Liver (tissue), 9 donors: Measurements from ENCODE around the gene TBC1D4. TPM values are rescaled to one million over a fixed set of nuclear protein-coding genes. Genes with fewer than 3 reads are reported as not detected.

Experiments used
- DNase-seq: peaks from one replicate; pipeline ENCODE4 v3.0.0-alpha.2; 2017; ENCODE audit warnings: low spot score
- H3K27ac ChIP-seq, 2 donors: one replicate each; pipeline ENCODE4 v1.7.0; 2013; ENCODE audit warnings: inconsistent platforms in 2 of 2, low read length in 2 of 2, control low read depth in 1 of 2, low read depth in 1 of 2, mild to moderate bottlenecking in 1 of 2
- H3K27me3 ChIP-seq, 4 donors: one replicate each; pipeline versions ENCODE4 v1.6.1 to v1.7.0; 2013; ENCODE audit warnings: low read length in 3 of 4, inconsistent platforms in 1 of 4, mild to moderate bottlenecking in 1 of 4, moderate library complexity in 1 of 4; ENCODE audit not compliant: control insufficient read depth in 4 of 4, insufficient read depth in 4 of 4
- H3K36me3 ChIP-seq, 4 donors: one replicate each; pipeline versions ENCODE4 v1.6.1 to v1.7.0; 2013; ENCODE audit warnings: low read length in 3 of 4, mild to moderate bottlenecking in 3 of 4, low read depth in 1 of 4, moderate library complexity in 1 of 4; ENCODE audit not compliant: control insufficient read depth in 4 of 4, insufficient read depth in 3 of 4
- H3K4me1 ChIP-seq, 4 donors: one replicate each; pipeline versions ENCODE4 v1.6.1 to v1.7.0; 2013; ENCODE audit warnings: low read length in 3 of 4, mild to moderate bottlenecking in 3 of 4, moderate library complexity in 1 of 4; ENCODE audit not compliant: control insufficient read depth in 4 of 4, insufficient read depth in 4 of 4
- H3K4me3 ChIP-seq, 3 donors: one replicate each; pipeline versions ENCODE4 v1.6.1 to v1.7.0; 2013; ENCODE audit warnings: low read length in 3 of 3, control low read depth in 1 of 3, low read depth in 1 of 3, mild to moderate bottlenecking in 1 of 3
- H3K9ac ChIP-seq, 2 donors: one replicate each; pipeline ENCODE4 v1.7.0; 2013; ENCODE audit warnings: low read length in 2 of 2, mild to moderate bottlenecking in 2 of 2, moderate library complexity in 2 of 2, control low read depth in 1 of 2, low read depth in 1 of 2
- H3K9me3 ChIP-seq, 4 donors: one replicate each; pipeline versions ENCODE4 v1.6.1 to v1.7.0; 2013; ENCODE audit warnings: low read length in 3 of 4; ENCODE audit not compliant: control insufficient read depth in 4 of 4
- EGR1 ChIP-seq, 2 donors: IDR thresholded peaks; 2 replicates each; pipeline ENCODE4 v1.6.1; 2016 to 2018; ENCODE audit warnings: antibody characterized with exemption in 2 of 2, low read depth in 2 of 2
- FOXA1 ChIP-seq: IDR thresholded peaks from 2 replicates; pipeline ENCODE4 v1.6.1; 2016; ENCODE audit warnings: antibody characterized with exemption
- FOXA2 ChIP-seq: IDR thresholded peaks from 2 replicates; pipeline ENCODE4 v1.6.1; 2016; ENCODE audit warnings: antibody characterized with exemption
- HNF4A ChIP-seq, 2 donors: conservative IDR thresholded peaks; 2 replicates each; pipeline ENCODE4 v1.6.1; 2016; ENCODE audit warnings: antibody characterized with exemption in 2 of 2, mild to moderate bottlenecking in 2 of 2
- HNF4G ChIP-seq: IDR thresholded peaks from 2 replicates; pipeline ENCODE4 v1.6.1; 2016; ENCODE audit warnings: antibody characterized with exemption
- JUND ChIP-seq, 2 donors: IDR thresholded peaks; 2 replicates each; pipeline ENCODE4 v1.6.1; 2016; ENCODE audit warnings: antibody characterized with exemption in 2 of 2
- NR2F2 ChIP-seq: IDR thresholded peaks from 2 replicates; pipeline ENCODE4 v1.6.1; 2016; ENCODE audit warnings: antibody characterized with exemption
- RAD21 ChIP-seq, 2 donors: IDR thresholded peaks; 2 replicates each; pipeline ENCODE4 v1.6.1; 2016; ENCODE audit warnings: antibody characterized with exemption in 2 of 2, mild to moderate bottlenecking in 2 of 2
- RXRA ChIP-seq, 2 donors: IDR thresholded peaks; 2 replicates each; pipeline ENCODE4 v1.6.1; 2017 to 2018; ENCODE audit warnings: antibody characterized with exemption in 2 of 2, mild to moderate bottlenecking in 1 of 2
- SP1 ChIP-seq: IDR thresholded peaks from 2 replicates; pipeline ENCODE4 v1.6.1; 2018; ENCODE audit warnings: antibody characterized with exemption, mild to moderate bottlenecking
- TAF1 ChIP-seq: conservative IDR thresholded peaks from 2 replicates; pipeline ENCODE4 v1.6.1; 2016; ENCODE audit warnings: antibody characterized with exemption, mild to moderate bottlenecking
- YY1 ChIP-seq: IDR thresholded peaks from 2 replicates; pipeline ENCODE4 v1.6.1; 2016; ENCODE audit warnings: antibody characterized with exemption, mild to moderate bottlenecking
- WGBS: extraction: QIAGEN DNeasy Blood & Tissue Kit; methylation state at CpG from one replicate; pipeline ENCODE4 v1.1.7; 2013; 5-methylcytosine and 5-hydroxymethylcytosine counted together
- polyA plus RNA-seq, 2 donors: library from polyadenylated mRNA; stranded (reverse) in 1 of 2; unstranded in 1 of 2; fragments of 200-250 nt in 1 of 2; fragments of >200 nt in 1 of 2; fragmentation: Nextera tagmentation in 1 of 2; extraction: Ambion mirVana in 1 of 2; gene quantifications; one replicate each; pipeline versions ENCODE4 v1.2.1 to v1.2.3, GENCODE V29; 2013 to 2015
- total RNA-seq, 2 donors: library from RNA; depleted of rRNA; stranded (reverse); fragments of >200 nt; gene quantifications; one replicate each; pipeline ENCODE4 v1.2.3, GENCODE V29; 2014
- TF ChIP-seq, protein P1 (sequence below): IDR thresholded peaks from 2 replicates; pipeline ENCODE4 v1.6.1; 2016; ENCODE audit warnings: antibody characterized with exemption, mild to moderate bottlenecking
- TF ChIP-seq, protein P2 (sequence below): IDR thresholded peaks from 2 replicates; pipeline ENCODE4 v1.6.1; 2016; ENCODE audit warnings: antibody characterized with exemption
- TF ChIP-seq, protein P3 (sequence below): IDR thresholded peaks from 2 replicates; pipeline ENCODE4 v1.6.1; 2016; ENCODE audit warnings: antibody characterized with exemption
- TF ChIP-seq, protein P4 (sequence below): fragments of 150-350 bp; IDR thresholded peaks from 2 replicates; pipeline ENCODE4 v1.5.1; 2017; ENCODE audit warnings: improper control_type of control experiment, low read depth, low read length; ENCODE audit not compliant: missing input control
- TF ChIP-seq, protein P5 (sequence below): IDR thresholded peaks from 2 replicates; pipeline ENCODE4 v1.6.1; 2016; ENCODE audit warnings: antibody characterized with exemption
- donor health status: healthy.
- donor health status: healthy.
- donor health status: healthy.
- donor health status: healthy.
- donor health status: healthy.

The TBC1D4 gene
- total and polyA plus RNA-seq, 4 donors, result 2.3 to 11.1 (median 6.5) TPM

DNA sequence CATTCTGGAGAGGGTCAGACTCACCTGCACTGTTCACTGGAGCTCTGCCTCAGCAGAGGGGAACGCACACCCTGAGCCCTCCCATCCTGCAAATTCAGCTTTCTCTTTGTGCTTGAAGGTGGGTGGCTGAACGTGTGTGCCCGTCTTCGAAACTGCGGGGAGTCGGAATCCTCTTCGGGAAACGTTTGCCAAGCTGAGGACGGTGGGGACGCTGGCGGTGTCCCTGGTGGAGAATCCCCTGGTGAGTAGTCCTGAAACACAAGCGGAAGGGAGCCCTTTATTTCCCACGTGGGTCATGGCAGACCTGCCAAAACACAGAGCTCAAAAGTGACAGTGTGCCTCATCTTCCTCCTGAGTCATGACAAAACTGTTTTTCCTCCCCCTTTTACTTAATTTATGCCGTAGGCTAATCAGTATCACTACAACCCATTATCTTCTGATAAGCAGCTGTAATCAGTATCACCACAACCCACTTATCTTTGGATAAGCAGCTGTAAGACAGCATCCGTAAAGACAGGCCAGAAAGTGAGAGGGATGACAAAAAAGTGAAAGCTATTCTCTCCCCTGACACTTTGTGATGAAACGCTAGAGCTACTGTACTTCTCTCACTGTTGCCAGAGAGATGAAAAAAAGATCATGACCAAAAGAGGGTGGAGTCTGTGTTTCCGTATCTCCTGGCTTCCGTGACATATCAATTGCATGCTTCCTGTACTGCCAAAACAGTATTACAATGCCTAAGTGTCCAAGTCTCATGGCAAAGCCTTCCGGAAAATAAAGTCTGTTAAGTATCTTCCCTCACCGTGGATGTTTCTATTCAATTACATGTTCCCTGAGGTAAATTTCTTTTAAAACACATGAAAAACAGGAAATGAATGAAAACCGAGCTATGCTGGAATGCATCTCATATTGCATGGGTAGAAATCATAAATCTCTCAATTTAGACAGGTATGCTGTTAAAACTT lies 155.5 kb downstream of the TBC1D4 start:
- TF ChIP-seq, protein P1, sequence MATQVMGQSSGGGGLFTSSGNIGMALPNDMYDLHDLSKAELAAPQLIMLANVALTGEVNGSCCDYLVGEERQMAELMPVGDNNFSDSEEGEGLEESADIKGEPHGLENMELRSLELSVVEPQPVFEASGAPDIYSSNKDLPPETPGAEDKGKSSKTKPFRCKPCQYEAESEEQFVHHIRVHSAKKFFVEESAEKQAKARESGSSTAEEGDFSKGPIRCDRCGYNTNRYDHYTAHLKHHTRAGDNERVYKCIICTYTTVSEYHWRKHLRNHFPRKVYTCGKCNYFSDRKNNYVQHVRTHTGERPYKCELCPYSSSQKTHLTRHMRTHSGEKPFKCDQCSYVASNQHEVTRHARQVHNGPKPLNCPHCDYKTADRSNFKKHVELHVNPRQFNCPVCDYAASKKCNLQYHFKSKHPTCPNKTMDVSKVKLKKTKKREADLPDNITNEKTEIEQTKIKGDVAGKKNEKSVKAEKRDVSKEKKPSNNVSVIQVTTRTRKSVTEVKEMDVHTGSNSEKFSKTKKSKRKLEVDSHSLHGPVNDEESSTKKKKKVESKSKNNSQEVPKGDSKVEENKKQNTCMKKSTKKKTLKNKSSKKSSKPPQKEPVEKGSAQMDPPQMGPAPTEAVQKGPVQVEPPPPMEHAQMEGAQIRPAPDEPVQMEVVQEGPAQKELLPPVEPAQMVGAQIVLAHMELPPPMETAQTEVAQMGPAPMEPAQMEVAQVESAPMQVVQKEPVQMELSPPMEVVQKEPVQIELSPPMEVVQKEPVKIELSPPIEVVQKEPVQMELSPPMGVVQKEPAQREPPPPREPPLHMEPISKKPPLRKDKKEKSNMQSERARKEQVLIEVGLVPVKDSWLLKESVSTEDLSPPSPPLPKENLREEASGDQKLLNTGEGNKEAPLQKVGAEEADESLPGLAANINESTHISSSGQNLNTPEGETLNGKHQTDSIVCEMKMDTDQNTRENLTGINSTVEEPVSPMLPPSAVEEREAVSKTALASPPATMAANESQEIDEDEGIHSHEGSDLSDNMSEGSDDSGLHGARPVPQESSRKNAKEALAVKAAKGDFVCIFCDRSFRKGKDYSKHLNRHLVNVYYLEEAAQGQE, result no peak
- TF ChIP-seq RAD21 (IDR thresholded peaks at IDR 0.05), result no peak
- TF ChIP-seq EGR1 (IDR thresholded peaks at IDR 0.05; ENCODE audit: low read depth in 2 of 2), result no peak
- no peak for TF ChIP-seq HNF4G
- TF ChIP-seq JUND (IDR thresholded peaks at IDR 0.05), result no peak
- TF ChIP-seq, protein P2, sequence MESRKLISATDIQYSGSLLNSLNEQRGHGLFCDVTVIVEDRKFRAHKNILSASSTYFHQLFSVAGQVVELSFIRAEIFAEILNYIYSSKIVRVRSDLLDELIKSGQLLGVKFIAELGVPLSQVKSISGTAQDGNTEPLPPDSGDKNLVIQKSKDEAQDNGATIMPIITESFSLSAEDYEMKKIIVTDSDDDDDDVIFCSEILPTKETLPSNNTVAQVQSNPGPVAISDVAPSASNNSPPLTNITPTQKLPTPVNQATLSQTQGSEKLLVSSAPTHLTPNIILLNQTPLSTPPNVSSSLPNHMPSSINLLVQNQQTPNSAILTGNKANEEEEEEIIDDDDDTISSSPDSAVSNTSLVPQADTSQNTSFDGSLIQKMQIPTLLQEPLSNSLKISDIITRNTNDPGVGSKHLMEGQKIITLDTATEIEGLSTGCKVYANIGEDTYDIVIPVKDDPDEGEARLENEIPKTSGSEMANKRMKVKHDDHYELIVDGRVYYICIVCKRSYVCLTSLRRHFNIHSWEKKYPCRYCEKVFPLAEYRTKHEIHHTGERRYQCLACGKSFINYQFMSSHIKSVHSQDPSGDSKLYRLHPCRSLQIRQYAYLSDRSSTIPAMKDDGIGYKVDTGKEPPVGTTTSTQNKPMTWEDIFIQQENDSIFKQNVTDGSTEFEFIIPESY, result no peak
- no peak for TF ChIP-seq RXRA (IDR thresholded peaks at IDR 0.05)
- no peak for TF ChIP-seq YY1
- TF ChIP-seq HNF4A (conservative IDR thresholded peaks at IDR 0.05), result no peak
- TF ChIP-seq, protein P3, sequence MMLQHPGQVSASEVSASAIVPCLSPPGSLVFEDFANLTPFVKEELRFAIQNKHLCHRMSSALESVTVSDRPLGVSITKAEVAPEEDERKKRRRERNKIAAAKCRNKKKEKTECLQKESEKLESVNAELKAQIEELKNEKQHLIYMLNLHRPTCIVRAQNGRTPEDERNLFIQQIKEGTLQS, result no peak
- TF ChIP-seq, protein P4, sequence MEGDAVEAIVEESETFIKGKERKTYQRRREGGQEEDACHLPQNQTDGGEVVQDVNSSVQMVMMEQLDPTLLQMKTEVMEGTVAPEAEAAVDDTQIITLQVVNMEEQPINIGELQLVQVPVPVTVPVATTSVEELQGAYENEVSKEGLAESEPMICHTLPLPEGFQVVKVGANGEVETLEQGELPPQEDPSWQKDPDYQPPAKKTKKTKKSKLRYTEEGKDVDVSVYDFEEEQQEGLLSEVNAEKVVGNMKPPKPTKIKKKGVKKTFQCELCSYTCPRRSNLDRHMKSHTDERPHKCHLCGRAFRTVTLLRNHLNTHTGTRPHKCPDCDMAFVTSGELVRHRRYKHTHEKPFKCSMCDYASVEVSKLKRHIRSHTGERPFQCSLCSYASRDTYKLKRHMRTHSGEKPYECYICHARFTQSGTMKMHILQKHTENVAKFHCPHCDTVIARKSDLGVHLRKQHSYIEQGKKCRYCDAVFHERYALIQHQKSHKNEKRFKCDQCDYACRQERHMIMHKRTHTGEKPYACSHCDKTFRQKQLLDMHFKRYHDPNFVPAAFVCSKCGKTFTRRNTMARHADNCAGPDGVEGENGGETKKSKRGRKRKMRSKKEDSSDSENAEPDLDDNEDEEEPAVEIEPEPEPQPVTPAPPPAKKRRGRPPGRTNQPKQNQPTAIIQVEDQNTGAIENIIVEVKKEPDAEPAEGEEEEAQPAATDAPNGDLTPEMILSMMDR, result no peak
- TF ChIP-seq TAF1, result no peak
- no peak for TF ChIP-seq FOXA2
- TF ChIP-seq NR2F2, result no peak
- 73% methylated on average over 21 of the region's 21 CpGs for WGBS
- DNase-seq, result no peak
- Histone ChIP-seq H3K27ac (peak overlapping the region in 1 of 2 donors; percentile 1), H3K9me3 (no peaks in the 10 kb centered on the region), H3K4me1 (peaks cover 0 to 13% (median 6%) of the 10 kb centered on the region in 4 donors), H3K27me3 (no peaks in the 10 kb centered on the region), H3K4me3 (no peak overlapping the region), H3K36me3 (no peaks in the 10 kb centered on the region), H3K9ac (peak overlapping the region; percentile 5 to 19)

DNA sequence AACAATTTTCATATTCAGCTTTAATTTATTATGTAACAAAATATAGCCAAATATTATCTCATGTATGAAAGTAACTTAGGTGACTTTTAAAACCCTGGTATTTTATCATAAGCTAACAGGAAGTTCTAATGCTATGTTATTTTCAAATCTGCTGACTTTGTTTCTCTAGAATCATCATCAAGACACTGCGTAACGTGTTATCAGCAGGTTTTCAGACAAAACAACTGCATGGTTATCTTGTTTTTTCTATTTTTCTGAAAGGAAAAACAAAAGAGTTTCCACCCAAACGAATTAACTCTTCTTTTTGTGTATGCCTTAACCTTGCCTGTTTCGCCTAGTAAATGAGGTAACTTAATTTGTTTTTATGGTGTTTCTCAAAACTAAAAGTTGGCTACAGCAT lies 156.3 kb downstream of the TBC1D4 start:
- 73% methylated on average over 4 of the region's 4 CpGs for WGBS
- no peak overlapping the region for H3K4me3 ChIP-seq
- H3K27ac ChIP-seq, result peak overlapping the region in 1 of 2 donors; percentile 1
- H3K9ac ChIP-seq, result no peak overlapping the region
- DNase-seq, result no peak
- no peaks in the 10 kb centered on the region for H3K27me3 ChIP-seq
- H3K9me3 ChIP-seq, result no peaks in the 10 kb centered on the region
- H3K4me1 ChIP-seq, result peaks cover 0 to 13% (median 6%) of the 10 kb centered on the region in 4 donors
- H3K36me3 ChIP-seq, result no peaks in the 10 kb centered on the region
- TF ChIP-seq, protein P4, result no peak
- TF ChIP-seq, protein P2, result no peak
- TF ChIP-seq FOXA2, result no peak
- no peak for TF ChIP-seq RAD21 (IDR thresholded peaks at IDR 0.05)
- TF ChIP-seq TAF1, result no peak
- TF ChIP-seq NR2F2, result no peak
- TF ChIP-seq RXRA (IDR thresholded peaks at IDR 0.05), result no peak
- TF ChIP-seq HNF4G, result no peak
- TF ChIP-seq FOXA1, result no peak
- no peak for TF ChIP-seq SP1
- no peak for TF ChIP-seq EGR1 (IDR thresholded peaks at IDR 0.05; ENCODE audit: low read depth in 2 of 2)
- TF ChIP-seq, protein P5, sequence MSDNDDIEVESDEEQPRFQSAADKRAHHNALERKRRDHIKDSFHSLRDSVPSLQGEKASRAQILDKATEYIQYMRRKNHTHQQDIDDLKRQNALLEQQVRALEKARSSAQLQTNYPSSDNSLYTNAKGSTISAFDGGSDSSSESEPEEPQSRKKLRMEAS, result no peak
